Thymus (tissue), 11 donors: ENCODE data around the gene LRRC61. TPM values are rescaled to one million over a fixed set of nuclear protein-coding genes. Genes with fewer than 3 reads are reported as not detected.
A peak's percentile ranks its signal among the peaks of the same experiment; 100 is the strongest.
"Not testable (repeated sequence)": the region's sequence is repeated elsewhere in the genome, so short reads cannot be mapped to it uniquely, and the experiment has no call there.

Experiments
- DNase-seq, 9 donors: peaks; one replicate each; pipeline ENCODE4 v3.0.0-alpha.2; 2013; ENCODE audit warnings: low spot score in 9 of 9, low read depth in 6 of 9, missing footprints in 1 of 9
- H3K27ac ChIP-seq, 2 donors: one replicate each; pipeline ENCODE4 v1.5.1; 2013; ENCODE audit warnings: control low read depth in 1 of 2, low read depth in 1 of 2, low read length in 1 of 2, mild to moderate bottlenecking in 1 of 2, moderate library complexity in 1 of 2
- H3K27me3 ChIP-seq, 2 donors: one replicate each; pipeline ENCODE4 v1.5.1; 2013; ENCODE audit warnings: low read length in 1 of 2; ENCODE audit not compliant: control insufficient read depth in 2 of 2, insufficient read depth in 1 of 2
- H3K36me3 ChIP-seq, 2 donors: one replicate each; pipeline ENCODE4 v1.5.1; 2013; ENCODE audit warnings: low read length in 1 of 2, mild to moderate bottlenecking in 1 of 2, moderate library complexity in 1 of 2; ENCODE audit not compliant: control insufficient read depth in 2 of 2, insufficient read depth in 2 of 2
- H3K4me1 ChIP-seq, 2 donors: one replicate each; pipeline ENCODE4 v1.5.1; 2013; ENCODE audit warnings: low read length in 2 of 2; ENCODE audit not compliant: control insufficient read depth in 2 of 2, insufficient read depth in 2 of 2
- H3K4me3 ChIP-seq, 2 donors: one replicate each; pipeline ENCODE4 v1.5.1; 2013; ENCODE audit warnings: low read length in 2 of 2, control low read depth in 1 of 2, mild to moderate bottlenecking in 1 of 2
- H3K9me3 ChIP-seq, 2 donors: one replicate each; pipeline ENCODE4 v1.5.1; 2013; ENCODE audit warnings: low read length in 1 of 2, mild to moderate bottlenecking in 1 of 2; ENCODE audit not compliant: control insufficient read depth in 2 of 2, insufficient read depth in 1 of 2
- WGBS: extraction: QIAGEN DNeasy Blood & Tissue Kit; methylation state at CpG from one replicate; pipeline ENCODE4 v1.1.7; 2013; 5-methylcytosine and 5-hydroxymethylcytosine counted together
- polyA plus RNA-seq: library from polyadenylated mRNA; stranded (reverse); fragments of 200-250 nt; gene quantifications from one replicate; pipeline ENCODE4 v1.2.3, GENCODE V29; 2013
- total RNA-seq: library from RNA; stranded (reverse); fragments of 120-200 nt; gene quantifications from one replicate; pipeline ENCODE4 v1.2.4, GENCODE V29; 2013
- donor health status: healthy.

Gene LRRC61
- total and polyA plus RNA-seq, 2 donors = 11.3 to 17.2 TPM

GRCh38 chr7:150313367-150313809 lies 9.8 kb upstream of the LRRC61 start:
- Histone ChIP-seq H3K4me3 (no peak overlapping the region), H3K9me3 (no peaks in the 10 kb centered on the region), H3K27me3 (no peaks in the 10 kb centered on the region), H3K27ac (no peak overlapping the region), H3K4me1 (no peaks in the 10 kb centered on the region), H3K36me3 (no peaks in the 10 kb centered on the region)
- WGBS = 97% methylated on average over 3 of the region's 3 CpGs
- no peak for DNase-seq

GRCh38 chr7:150313870-150314269 lies 9.3 kb upstream of the LRRC61 start:
- H3K9me3 ChIP-seq = no peaks in the 10 kb centered on the region
- 95% methylated on average over 6 of the region's 6 CpGs for WGBS
- H3K4me1 ChIP-seq = no peaks in the 10 kb centered on the region
- H3K27me3 ChIP-seq = no peaks in the 10 kb centered on the region
- no peak for DNase-seq
- no peaks in the 10 kb centered on the region for H3K36me3 ChIP-seq
- no peak overlapping the region for H3K27ac ChIP-seq
- H3K4me3 ChIP-seq = no peak overlapping the region

- Histone ChIP-seq H3K27me3 (no peaks in the 10 kb centered on the region), H3K27ac (no peak overlapping the region), H3K36me3 (no peaks in the 10 kb centered on the region), H3K9me3 (no peaks in the 10 kb centered on the region), H3K4me3 (no peak overlapping the region), H3K4me1 (no peaks in the 10 kb centered on the region)
- no peak for DNase-seq
- 98% methylated on average over 5 of the region's 5 CpGs for WGBS
These were observed 8.4 kb upstream of the LRRC61 start for GRCh38 chr7:150314639-150315239.

- H3K27me3 ChIP-seq, H3K4me1 ChIP-seq, H3K27ac ChIP-seq, H3K4me3 ChIP-seq, H3K9me3 ChIP-seq, DNase-seq, H3K36me3 ChIP-seq: not testable (repeated sequence)
- WGBS = 97% methylated on average over 6 of the region's 6 CpGs
These were observed 6.2 kb upstream of the LRRC61 start for GRCh38 chr7:150316987-150317386.

GRCh38 chr7:150317748-150318444 lies 5.3 kb upstream of the LRRC61 start:
- Histone ChIP-seq H3K27ac (no peak overlapping the region), H3K4me3 (no peak overlapping the region), H3K36me3 (no peaks in the 10 kb centered on the region), H3K27me3 (no peaks in the 10 kb centered on the region), H3K9me3 (no peaks in the 10 kb centered on the region), H3K4me1 (peaks cover 6 to 12% of the 10 kb centered on the region in 2 donors)
- DNase-seq = no peak
- WGBS = 93% methylated on average over 7 of the region's 7 CpGs

GRCh38 chr7:150321788-150322113 lies 1.4 kb upstream of the LRRC61 start:
- no peaks in the 10 kb centered on the region for H3K27me3 ChIP-seq
- H3K36me3 ChIP-seq = peaks cover 17 to 18% of the 10 kb centered on the region in 2 donors
- over 99% methylated on average over 3 of the region's 3 CpGs for WGBS
- no peaks in the 10 kb centered on the region for H3K9me3 ChIP-seq
- H3K4me1 ChIP-seq = peaks cover 13 to 31% of the 10 kb centered on the region in 2 donors
- no peak for DNase-seq
- H3K27ac ChIP-seq = peak overlapping the region; percentile 25 to 34
- no peak overlapping the region for H3K4me3 ChIP-seq

GRCh38 chr7:150322114-150322832 lies 882 bp upstream of the LRRC61 start:
- Histone ChIP-seq H3K9me3 (no peaks in the 10 kb centered on the region), H3K4me3 (peak overlapping the region; percentile 71 to 87), H3K36me3 (peaks cover 20 to 23% of the 10 kb centered on the region in 2 donors), H3K27me3 (no peaks in the 10 kb centered on the region), H3K27ac (peak overlapping the region; percentile 67 to 88), H3K4me1 (peaks cover 13 to 31% of the 10 kb centered on the region in 2 donors)
- DNase-seq = peak in 3 of 9 donors; percentile 29 to 53 (median 35)
- 58% methylated on average over 4 of the region's 4 CpGs for WGBS

- H3K4me1 ChIP-seq = peaks cover 13 to 31% of the 10 kb centered on the region in 2 donors
- no peaks in the 10 kb centered on the region for H3K27me3 ChIP-seq
- peak in 6 of 9 donors; percentile 21 to 66 (median 32) for DNase-seq
- H3K4me3 ChIP-seq = peak overlapping the region; percentile 71 to 87
- no peaks in the 10 kb centered on the region for H3K9me3 ChIP-seq
- peak overlapping the region; percentile 67 to 88 for H3K27ac ChIP-seq
- WGBS = 12% methylated on average over 16 of the region's 16 CpGs
- peaks cover 36 to 38% of the 10 kb centered on the region in 2 donors for H3K36me3 ChIP-seq
These were observed 672 bp downstream of the LRRC61 start for GRCh38 chr7:150323682-150324372.
